ENCODE measurements around the gene TXNL4A.
"Not testable (repeated sequence)": the region's sequence is repeated elsewhere in the genome, so short reads cannot be mapped to it uniquely, and the experiment has no call there.

Gene TXNL4A

DNA sequence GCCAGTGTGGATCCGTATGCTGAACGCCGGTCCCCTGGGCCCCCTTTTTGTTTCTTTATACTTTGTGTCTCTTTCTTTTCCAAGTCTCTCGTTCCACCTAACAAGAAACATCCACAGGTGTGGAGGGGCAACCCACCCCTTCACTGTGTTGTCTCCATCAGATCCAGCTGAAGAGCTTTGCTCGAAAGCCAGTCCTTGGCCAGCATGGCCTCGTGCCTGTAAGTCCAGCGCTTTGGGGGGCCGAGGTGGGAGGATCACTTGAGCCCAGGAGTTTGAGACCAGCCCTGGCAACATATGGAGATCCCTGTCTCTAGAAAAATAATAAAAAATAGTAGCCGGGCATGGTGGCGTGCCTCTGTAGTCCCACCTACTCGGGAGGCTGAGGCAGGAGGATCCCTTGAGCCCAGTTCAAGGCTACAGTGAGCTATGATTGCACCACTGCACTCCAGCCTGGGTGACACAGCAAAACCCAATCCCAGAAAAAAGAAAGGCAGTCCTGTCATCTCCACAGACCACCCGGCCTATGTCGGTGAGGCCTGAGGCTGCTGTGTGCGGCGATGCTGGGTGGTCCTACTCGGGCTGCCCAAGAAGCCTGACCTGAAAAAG lies 27.3 kb downstream of the TXNL4A start:
- ATAC-seq, result no peak
- TF ChIP-seq, protein P1, sequence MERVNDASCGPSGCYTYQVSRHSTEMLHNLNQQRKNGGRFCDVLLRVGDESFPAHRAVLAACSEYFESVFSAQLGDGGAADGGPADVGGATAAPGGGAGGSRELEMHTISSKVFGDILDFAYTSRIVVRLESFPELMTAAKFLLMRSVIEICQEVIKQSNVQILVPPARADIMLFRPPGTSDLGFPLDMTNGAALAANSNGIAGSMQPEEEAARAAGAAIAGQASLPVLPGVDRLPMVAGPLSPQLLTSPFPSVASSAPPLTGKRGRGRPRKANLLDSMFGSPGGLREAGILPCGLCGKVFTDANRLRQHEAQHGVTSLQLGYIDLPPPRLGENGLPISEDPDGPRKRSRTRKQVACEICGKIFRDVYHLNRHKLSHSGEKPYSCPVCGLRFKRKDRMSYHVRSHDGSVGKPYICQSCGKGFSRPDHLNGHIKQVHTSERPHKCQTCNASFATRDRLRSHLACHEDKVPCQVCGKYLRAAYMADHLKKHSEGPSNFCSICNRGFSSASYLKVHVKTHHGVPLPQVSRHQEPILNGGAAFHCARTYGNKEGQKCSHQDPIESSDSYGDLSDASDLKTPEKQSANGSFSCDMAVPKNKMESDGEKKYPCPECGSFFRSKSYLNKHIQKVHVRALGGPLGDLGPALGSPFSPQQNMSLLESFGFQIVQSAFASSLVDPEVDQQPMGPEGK (CRISPR knock-in tag; IDR thresholded peaks at IDR 0.05; ENCODE audit: borderline replicate concordance), result no peak
- TF ChIP-seq SNAI2 (CRISPR knock-in tag; IDR thresholded peaks at IDR 0.05) (no peak), CSRNP3 (CRISPR knock-in tag; IDR thresholded peaks at IDR 0.05) (no peak), CSDC2 (CRISPR knock-in tag; IDR thresholded peaks at IDR 0.05) (no peak), ZFP3 (CRISPR knock-in tag; IDR thresholded peaks at IDR 0.05) (no peak), TCF4 (CRISPR knock-in tag; IDR thresholded peaks at IDR 0.05; ENCODE audit: borderline replicate concordance) (no peak), ISL1 (CRISPR knock-in tag; IDR thresholded peaks at IDR 0.05) (no peak), ARNTL (CRISPR knock-in tag; IDR thresholded peaks at IDR 0.05; ENCODE audit: borderline replicate concordance, low read depth) (no peak), RARB (CRISPR knock-in tag; IDR thresholded peaks at IDR 0.05) (no peak), ZFP30 (CRISPR knock-in tag; IDR thresholded peaks at IDR 0.05) (no peak), ZNF8 (CRISPR knock-in tag; IDR thresholded peaks at IDR 0.05) (no peak), ZC3H10 (CRISPR knock-in tag; IDR thresholded peaks at IDR 0.05) (no peak), OSR1 (CRISPR knock-in tag; IDR thresholded peaks at IDR 0.05) (no peak), TOX (CRISPR knock-in tag; IDR thresholded peaks at IDR 0.05; ENCODE audit: borderline replicate concordance) (no peak), BACH2 (CRISPR knock-in tag; IDR thresholded peaks at IDR 0.05; ENCODE audit: borderline replicate concordance) (no peak), GLIS3 (CRISPR knock-in tag; IDR thresholded peaks at IDR 0.05) (no peak)
- TF ChIP-seq, protein P2, sequence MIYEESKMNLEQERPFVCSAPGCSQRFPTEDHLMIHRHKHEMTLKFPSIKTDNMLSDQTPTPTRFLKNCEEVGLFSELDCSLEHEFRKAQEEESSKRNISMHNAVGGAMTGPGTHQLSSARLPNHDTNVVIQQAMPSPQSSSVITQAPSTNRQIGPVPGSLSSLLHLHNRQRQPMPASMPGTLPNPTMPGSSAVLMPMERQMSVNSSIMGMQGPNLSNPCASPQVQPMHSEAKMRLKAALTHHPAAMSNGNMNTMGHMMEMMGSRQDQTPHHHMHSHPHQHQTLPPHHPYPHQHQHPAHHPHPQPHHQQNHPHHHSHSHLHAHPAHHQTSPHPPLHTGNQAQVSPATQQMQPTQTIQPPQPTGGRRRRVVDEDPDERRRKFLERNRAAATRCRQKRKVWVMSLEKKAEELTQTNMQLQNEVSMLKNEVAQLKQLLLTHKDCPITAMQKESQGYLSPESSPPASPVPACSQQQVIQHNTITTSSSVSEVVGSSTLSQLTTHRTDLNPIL (CRISPR knock-in tag; IDR thresholded peaks at IDR 0.05; ENCODE audit: low read depth), result no peak
- TF ChIP-seq, protein P3, sequence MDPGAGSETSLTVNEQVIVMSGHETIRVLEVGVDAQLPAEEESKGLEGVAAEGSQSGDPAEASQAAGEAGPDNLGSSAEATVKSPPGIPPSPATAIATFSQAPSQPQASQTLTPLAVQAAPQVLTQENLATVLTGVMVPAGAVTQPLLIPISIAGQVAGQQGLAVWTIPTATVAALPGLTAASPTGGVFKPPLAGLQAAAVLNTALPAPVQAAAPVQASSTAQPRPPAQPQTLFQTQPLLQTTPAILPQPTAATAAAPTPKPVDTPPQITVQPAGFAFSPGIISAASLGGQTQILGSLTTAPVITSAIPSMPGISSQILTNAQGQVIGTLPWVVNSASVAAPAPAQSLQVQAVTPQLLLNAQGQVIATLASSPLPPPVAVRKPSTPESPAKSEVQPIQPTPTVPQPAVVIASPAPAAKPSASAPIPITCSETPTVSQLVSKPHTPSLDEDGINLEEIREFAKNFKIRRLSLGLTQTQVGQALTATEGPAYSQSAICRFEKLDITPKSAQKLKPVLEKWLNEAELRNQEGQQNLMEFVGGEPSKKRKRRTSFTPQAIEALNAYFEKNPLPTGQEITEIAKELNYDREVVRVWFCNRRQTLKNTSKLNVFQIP (CRISPR knock-in tag; IDR thresholded peaks at IDR 0.05; ENCODE audit: borderline replicate concordance, low read depth), result no peak

DNA sequence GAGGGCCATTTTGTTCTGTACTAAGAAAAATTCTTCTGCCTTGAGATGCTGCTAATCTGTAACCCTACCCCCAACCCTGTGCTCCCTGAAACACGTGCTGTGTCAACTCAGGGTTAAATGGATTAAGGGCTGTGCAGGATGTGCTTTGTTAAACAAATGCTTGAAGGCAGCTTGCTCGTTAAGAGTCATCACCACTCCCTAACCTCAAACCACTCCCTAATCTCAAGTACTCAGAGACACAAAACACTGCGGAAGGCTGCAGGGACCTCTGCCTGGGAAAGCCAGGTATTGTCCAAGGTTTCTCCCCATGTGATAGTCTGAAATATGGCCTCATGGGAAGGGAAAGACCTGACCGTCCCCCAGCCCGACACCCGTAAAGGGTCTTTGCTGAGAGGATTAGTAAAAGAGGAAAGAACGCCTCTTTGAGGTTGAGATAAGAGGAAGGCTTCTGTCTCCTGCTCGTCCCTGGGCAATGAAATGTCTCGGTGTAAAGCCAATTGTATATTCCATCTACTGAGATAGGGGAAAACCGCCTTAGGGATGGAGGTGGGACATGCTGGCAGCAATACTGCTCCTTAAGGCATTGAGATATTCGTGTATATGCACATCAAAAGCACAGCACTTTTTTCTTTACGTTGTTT lies 28.1 kb downstream of the TXNL4A start:
- ATAC-seq, result not testable (repeated sequence)

- no peak for ATAC-seq
- TF ChIP-seq PPARA (CRISPR knock-in tag; IDR thresholded peaks at IDR 0.05; ENCODE audit: borderline replicate concordance) (no peak), BACH2 (CRISPR knock-in tag; IDR thresholded peaks at IDR 0.05; ENCODE audit: borderline replicate concordance) (no peak)
- TF ChIP-seq, protein P3 (CRISPR knock-in tag; IDR thresholded peaks at IDR 0.05; ENCODE audit: borderline replicate concordance, low read depth), result no peak
Observed at GRCh38 chr18:79958981-79959380, 29.4 kb downstream of the TXNL4A start.

- no peak for ATAC-seq
- TF ChIP-seq TSHZ2 (CRISPR knock-in tag; IDR thresholded peaks at IDR 0.05), result no peak
- no peak for TF ChIP-seq ZFP30 (CRISPR knock-in tag; IDR thresholded peaks at IDR 0.05)
- TF ChIP-seq ZNF8 (CRISPR knock-in tag; IDR thresholded peaks at IDR 0.05), result no peak
- TF ChIP-seq ARNTL (CRISPR knock-in tag; IDR thresholded peaks at IDR 0.05; ENCODE audit: borderline replicate concordance, low read depth), result no peak
- TF ChIP-seq, protein P3 (CRISPR knock-in tag; IDR thresholded peaks at IDR 0.05; ENCODE audit: borderline replicate concordance, low read depth), result no peak
- TF ChIP-seq TOX (CRISPR knock-in tag; IDR thresholded peaks at IDR 0.05; ENCODE audit: borderline replicate concordance), result no peak
- TF ChIP-seq ZNF70 (CRISPR knock-in tag; IDR thresholded peaks at IDR 0.05), result no peak
Observed at GRCh38 chr18:79956276-79956675, 32.1 kb downstream of the TXNL4A start.
